Epithelial cell of esophagus (primary cell): ENCODE measurements around the gene WDR27.
"Not testable (repeated sequence)": the region's sequence is repeated elsewhere in the genome, so short reads cannot be mapped to it uniquely, and the experiment has no call there.

Source experiments
- DNase-seq: peaks from one replicate; pipeline ENCODE4 v3.0.0; 2010; ENCODE audit warnings: low read depth
- H3K4me3 ChIP-seq: 2 replicates; pipeline ENCODE4 v1.5.1; 2011; ENCODE audit warnings: mild to moderate bottlenecking, low read length, control low read depth
- CTCF ChIP-seq: IDR thresholded peaks from 2 replicates; pipeline ENCODE4 v1.5.1; 2011; ENCODE audit warnings: low read depth, mild to moderate bottlenecking, low read length, control low read depth, inconsistent platforms; ENCODE audit not compliant: insufficient read depth; ENCODE audit errors: missing control alignments

WDR27 gene

DNA sequence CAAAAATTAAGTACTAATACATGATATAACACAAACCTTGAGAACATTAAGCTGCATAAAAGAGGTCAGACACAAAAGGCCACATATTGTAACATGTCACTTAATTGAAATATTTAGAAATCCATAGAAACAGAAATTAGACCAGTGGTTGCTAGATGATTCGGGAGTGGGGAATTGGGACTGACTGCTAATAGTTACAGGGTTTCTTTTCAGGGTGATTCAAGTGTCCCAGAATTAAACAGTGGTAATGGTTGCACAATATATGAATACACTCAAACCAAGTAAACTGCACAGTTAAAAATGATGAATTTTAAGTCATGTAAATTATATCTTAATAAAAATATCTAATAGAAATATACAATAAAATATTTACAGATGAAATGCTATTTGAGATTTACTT lies 174.5 kb downstream of the WDR27 start:
- no peak for TF ChIP-seq CTCF
- no peak for DNase-seq
- H3K4me3 ChIP-seq, result no peak overlapping the region

GRCh38 chr6:169521825-169522224 lies 180.0 kb downstream of the WDR27 start:
- no peak for TF ChIP-seq CTCF
- DNase-seq, result no peak
- H3K4me3 ChIP-seq, result no peak overlapping the region

- TF ChIP-seq CTCF, result peak; percentile 30
- H3K4me3 ChIP-seq, result no peak overlapping the region
- peak; percentile 9 for DNase-seq
Observed at GRCh38 chr6:169520104-169520503, 181.7 kb downstream of the WDR27 start.

DNA sequence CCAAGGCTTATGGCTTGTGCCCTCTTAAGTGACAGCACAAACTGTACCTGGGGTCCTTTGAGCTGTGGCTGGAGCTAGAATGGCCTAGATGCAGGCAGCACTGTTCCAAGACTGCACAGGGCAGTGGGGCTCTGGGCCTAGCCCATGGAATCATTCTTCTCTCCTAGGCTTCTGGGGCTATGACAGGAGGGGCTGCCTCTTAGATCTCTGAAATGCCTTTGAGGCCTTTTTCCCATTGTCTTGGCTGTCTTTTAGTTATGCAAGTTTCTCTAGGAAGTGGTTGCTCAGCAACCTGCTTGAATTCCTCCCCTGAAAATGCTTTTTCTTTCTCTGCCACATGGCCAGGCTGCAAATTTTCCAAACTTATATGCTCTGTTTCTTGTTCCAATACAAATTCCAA lies 183.4 kb downstream of the WDR27 start:
- DNase-seq, result no peak
- H3K4me3 ChIP-seq, result no peak overlapping the region
- TF ChIP-seq CTCF, result no peak

GRCh38 chr6:169513478-169514193 lies 188.2 kb downstream of the WDR27 start:
- DNase-seq, result no peak
- H3K4me3 ChIP-seq, result no peak overlapping the region
- TF ChIP-seq CTCF, result no peak

DNA sequence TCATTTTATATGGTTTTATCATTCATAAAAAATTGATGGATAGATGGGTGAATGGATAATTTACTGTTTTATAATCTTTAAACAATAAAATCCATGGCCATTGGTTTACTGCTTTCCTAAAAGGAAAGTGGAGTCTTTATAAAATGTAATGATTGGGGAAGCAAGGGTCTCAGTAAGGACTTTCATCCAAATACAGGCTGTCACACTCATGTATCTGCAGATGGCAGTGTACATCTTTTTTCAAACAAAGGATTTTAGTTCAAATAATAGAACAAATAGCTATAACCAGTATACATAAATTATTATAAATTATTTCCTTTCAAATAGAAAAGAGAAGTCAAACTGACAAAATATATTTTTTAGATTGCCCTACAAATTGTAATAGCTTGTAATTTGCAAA lies 190.0 kb downstream of the WDR27 start:
- not testable (repeated sequence) for H3K4me3 ChIP-seq, DNase-seq

DNA sequence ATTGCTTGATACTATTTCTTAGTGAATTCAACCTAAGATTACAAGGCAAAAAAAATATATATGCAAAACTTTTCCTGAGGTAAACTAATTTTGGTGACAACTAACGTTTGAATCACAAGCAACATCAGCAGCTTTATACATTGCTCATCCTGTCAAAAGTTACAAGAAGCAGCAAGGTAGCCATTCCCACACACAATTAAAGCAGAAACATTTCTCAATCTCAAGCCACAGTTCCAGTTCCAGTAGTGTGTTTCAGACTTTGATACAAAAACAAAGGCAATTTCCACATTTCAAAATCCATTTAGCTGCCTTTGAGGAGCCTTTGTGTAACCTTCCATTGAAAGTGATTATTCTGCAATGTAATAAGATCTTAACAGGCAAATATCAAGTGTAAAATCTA lies 191.0 kb downstream of the WDR27 start:
- no peak overlapping the region for H3K4me3 ChIP-seq
- no peak for DNase-seq
- TF ChIP-seq CTCF, result no peak
